ENCODE measurements around the gene KRTAP5-3. TPM values are rescaled to one million over a fixed set of nuclear protein-coding genes. Genes with fewer than 3 reads are reported as not detected.

KRTAP5-3 gene
- total RNA-seq, 2 experiments from 2014 or later, result not detected

DNA sequence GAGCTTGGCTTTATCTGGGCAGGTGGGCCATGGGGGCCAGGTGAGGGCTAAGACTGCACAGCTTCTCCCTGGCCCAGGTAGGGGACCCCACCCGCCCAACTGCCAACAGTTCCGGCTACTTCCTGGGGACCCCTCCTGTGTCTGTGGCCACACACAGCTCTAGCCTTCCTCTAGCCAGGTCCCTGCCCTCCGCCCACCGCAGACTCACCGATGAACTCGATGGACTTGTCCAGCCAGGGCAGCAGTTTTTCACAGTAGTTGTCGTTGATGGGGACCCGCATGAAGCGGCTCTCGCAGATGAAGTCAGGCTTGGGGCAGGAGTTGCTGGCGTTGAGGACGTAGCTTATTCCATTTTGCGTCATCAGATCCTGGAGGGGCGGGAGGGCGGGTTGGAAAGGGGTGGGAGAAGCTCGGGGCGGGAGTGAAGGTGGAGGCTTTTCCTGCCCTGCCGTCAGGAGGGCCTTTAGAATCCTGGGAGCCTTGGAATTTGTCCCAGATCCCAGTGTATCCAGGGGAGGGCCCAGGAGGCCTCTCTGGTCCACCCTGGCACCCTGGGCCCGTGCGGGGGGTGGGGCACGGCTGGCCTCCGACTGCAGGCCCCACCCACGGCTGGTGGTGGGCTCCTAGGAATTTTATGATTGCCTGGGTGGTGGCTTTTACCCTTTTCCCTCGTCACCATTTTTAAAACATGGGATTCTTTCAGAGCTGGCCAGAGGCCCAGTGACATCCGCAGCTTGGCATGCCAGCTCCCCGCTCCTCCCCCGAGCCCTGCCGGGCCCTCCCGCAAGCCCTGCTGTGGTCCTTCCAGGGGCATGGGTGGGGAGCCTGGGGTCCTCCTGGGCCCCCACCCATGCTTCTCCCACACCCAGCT, 50.1 kb downstream of the KRTAP5-3 start:
- no peak for DNase-seq
- Mint-ChIP-seq H3K9me3 (no peaks in the 10 kb centered on the region), H3K4me1 (ENCODE audit: low read depth) (no peaks in the 10 kb centered on the region), H3K27ac (no peak overlapping the region), H3K4me3 (no peak overlapping the region), H3K36me3 (ENCODE audit: low read depth) (no peaks in the 10 kb centered on the region), H3K27me3 (ENCODE audit: low read depth) (no peaks in the 10 kb centered on the region)
- CTCF ChIA-PET, result interaction anchor here (2.1 kb wide), 1 partner anchor 16 kb away, joined by 11 read pairs; no protein-coding TSS in a partner anchor
- intact Hi-C loops (cut with micrococcal nuclease), result no loop called here

Other genes with a start within 250 kb of the KRTAP5-3 start
- gene BRSK2, start 218.5 kb downstream of the KRTAP5-3 start, total RNA-seq, result under 1 TPM; 0.17 to 0.44 TPM
- gene MOB2, start 121.7 kb downstream of the KRTAP5-3 start, total RNA-seq, result 10 to 100 TPM; 12.4 to 14.1 TPM
- 1 to 10 TPM; 2.9 to 3.0 TPM for gene DUSP8, start 36.2 kb downstream of the KRTAP5-3 start, total RNA-seq
- not detected for gene KRTAP5-1, start 23.2 kb downstream of the KRTAP5-3 start, total RNA-seq
- not detected for gene KRTAP5-2, start 10.2 kb downstream of the KRTAP5-3 start, total RNA-seq
- not detected for gene KRTAP5-4, start 13.7 kb upstream of the KRTAP5-3 start, total RNA-seq
- gene KRTAP5-5, start 21.3 kb upstream of the KRTAP5-3 start, total RNA-seq, result not detected
- not detected for gene KRTAP5-6, start 88.7 kb upstream of the KRTAP5-3 start, total RNA-seq
- gene IFITM10, start 142.1 kb upstream of the KRTAP5-3 start, total RNA-seq, result under 1 TPM; 0.22 to 0.31 TPM
- 10 to 100 TPM; 30.1 to 34.5 TPM for gene CTSD, start 155.5 kb upstream of the KRTAP5-3 start, total RNA-seq
- not detected for gene SYT8, start 226.5 kb upstream of the KRTAP5-3 start, total RNA-seq
- not detected for gene TNNI2, start 230.5 kb upstream of the KRTAP5-3 start, total RNA-seq
- gene LSP1, start 244.6 kb upstream of the KRTAP5-3 start, total RNA-seq, result 10 to 100 TPM; 42.4 to 42.9 TPM